Measurements from ENCODE around the gene GABRA6. TPM values are rescaled to one million over a fixed set of nuclear protein-coding genes. Genes with fewer than 3 reads are reported as not detected.

Gene GABRA6
- not detected for total RNA-seq

GRCh38 chr5:161685461-161685860 lies at the start of gene GABRA6:
GABRA6 (plus strand) TSS chr5:161685721; CDS start chr5:161685990, 269 bp downstream.
- TF ChIP-seq CTCF (IDR thresholded peaks at IDR 0.05; ENCODE audit: low read depth): no peak

GRCh38 chr5:161637591-161637990 lies 47.9 kb upstream of the GABRA6 start:
- TF ChIP-seq CTCF (IDR thresholded peaks at IDR 0.05; ENCODE audit: low read depth): no peak

GRCh38 chr5:161641444-161641843 lies 44.1 kb upstream of the GABRA6 start:
- TF ChIP-seq CTCF (IDR thresholded peaks at IDR 0.05; ENCODE audit: low read depth): no peak

- TF ChIP-seq CTCF (IDR thresholded peaks at IDR 0.05; ENCODE audit: low read depth): no peak
Measured at GRCh38 chr5:161645264-161645663, 40.3 kb upstream of the GABRA6 start.

GRCh38 chr5:161660806-161661205 lies 24.7 kb upstream of the GABRA6 start:
- TF ChIP-seq CTCF (IDR thresholded peaks at IDR 0.05; ENCODE audit: low read depth): no peak

GRCh38 chr5:161663431-161663830 lies 22.1 kb upstream of the GABRA6 start:
- no peak for TF ChIP-seq CTCF (IDR thresholded peaks at IDR 0.05; ENCODE audit: low read depth)

- no peak for TF ChIP-seq CTCF (IDR thresholded peaks at IDR 0.05; ENCODE audit: low read depth)
Measured at GRCh38 chr5:161676103-161676502, 9.4 kb upstream of the GABRA6 start.

Measured in subcutaneous adipose tissue (tissue), 4 donors.